Measurements from ENCODE around the gene IQCM.

The IQCM gene

DNA sequence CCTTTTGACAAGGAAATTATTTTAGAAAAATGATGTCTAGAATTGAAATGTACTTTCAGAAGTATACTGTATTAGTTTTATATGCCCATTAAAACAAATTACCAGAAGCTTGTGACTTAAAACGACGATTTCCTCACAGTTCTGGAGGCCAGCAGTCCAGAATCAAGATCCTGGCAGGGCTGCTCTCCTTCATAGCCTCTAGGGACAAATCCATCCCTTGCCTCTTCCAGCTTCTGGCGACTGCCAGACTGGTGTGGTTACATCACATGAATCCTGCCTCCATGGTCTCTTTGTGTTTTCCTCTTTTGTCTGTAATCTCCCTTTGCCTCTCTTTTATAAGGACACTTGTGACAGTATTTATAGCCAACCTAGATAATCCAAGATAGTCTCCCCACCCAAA, 97.1 kb downstream of the IQCM start:
- H3K4me3 ChIP-seq (replicated peaks in 1 of 2; ENCODE audit: low read depth in 2 of 2, low read length in 2 of 2) = no peak overlapping the region
- DNase-seq (ENCODE audit: low read depth in 2 of 2) = no peak
- no peak for TF ChIP-seq CTCF (IDR thresholded peaks at IDR 0.05; ENCODE audit: low read depth, low read length)

GRCh38 chr4:149716728-149717127, 98.9 kb downstream of the IQCM start:
- TF ChIP-seq CTCF (IDR thresholded peaks at IDR 0.05; ENCODE audit: low read depth, low read length) = no peak
- DNase-seq (ENCODE audit: low read depth in 2 of 2) = no peak

DNA sequence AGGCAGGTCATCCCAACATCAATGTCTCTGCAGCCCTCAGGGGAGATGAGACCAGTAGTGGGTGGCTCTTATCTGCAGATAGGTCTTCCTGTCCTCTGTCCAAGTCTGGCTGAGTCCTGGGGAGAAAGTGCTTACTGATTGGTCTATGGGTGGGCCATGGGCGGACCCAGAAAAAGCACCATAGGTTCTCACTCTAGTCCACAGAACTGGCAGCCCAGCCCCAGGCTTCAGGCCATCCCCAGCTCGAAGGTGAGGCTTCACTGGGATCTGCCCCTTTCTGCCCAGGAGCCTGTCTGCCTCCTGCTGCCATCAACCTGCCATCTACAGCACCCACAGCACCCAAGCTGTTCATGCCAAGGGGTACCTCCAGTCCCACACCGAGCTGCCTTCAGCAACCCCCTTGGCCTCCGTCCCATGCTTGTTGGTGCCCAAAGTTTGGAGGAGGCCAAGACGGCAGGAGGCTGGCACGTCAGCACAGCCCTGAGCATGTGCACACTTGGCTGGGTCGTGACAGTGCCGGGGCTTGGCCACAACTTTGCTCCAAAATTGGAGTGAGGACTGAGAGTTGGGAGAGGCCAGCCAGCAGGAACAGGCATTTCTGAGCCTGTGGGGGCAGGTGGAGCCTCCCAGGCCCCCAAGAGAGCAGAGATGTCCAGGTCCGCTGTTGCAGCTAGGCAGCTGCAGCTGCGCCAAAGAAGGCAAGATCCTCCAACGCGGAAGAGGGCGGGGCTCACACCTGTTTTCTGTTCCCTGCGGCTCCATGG, 99.6 kb downstream of the IQCM start:
- no peak overlapping the region for H3K4me3 ChIP-seq (replicated peaks in 1 of 2; ENCODE audit: low read depth in 2 of 2, low read length in 2 of 2)
- no peak for DNase-seq (ENCODE audit: low read depth in 2 of 2)
- TF ChIP-seq CTCF (IDR thresholded peaks at IDR 0.05; ENCODE audit: low read depth, low read length) = no peak

More at GRCh38 chr4:149716728-149717127, 98.9 kb downstream of the IQCM start:
- H3K4me3 ChIP-seq (replicated peaks in 1 of 2; ENCODE audit: low read depth in 2 of 2, low read length in 2 of 2) = no peak overlapping the region

- no peak overlapping the region for H3K4me3 ChIP-seq (replicated peaks in 1 of 2; ENCODE audit: low read depth in 2 of 2, low read length in 2 of 2)
These were observed 102.6 kb downstream of the IQCM start for GRCh38 chr4:149713031-149713430.

GRCh38 chr4:149711593-149712365, 103.9 kb downstream of the IQCM start:
- TF ChIP-seq CTCF (IDR thresholded peaks at IDR 0.05; ENCODE audit: low read depth, low read length) = no peak
- no peak overlapping the region for H3K4me3 ChIP-seq (replicated peaks in 1 of 2; ENCODE audit: low read depth in 2 of 2, low read length in 2 of 2)
- DNase-seq (ENCODE audit: low read depth in 2 of 2) = no peak

More at GRCh38 chr4:149713031-149713430, 102.6 kb downstream of the IQCM start:
- no peak for TF ChIP-seq CTCF (IDR thresholded peaks at IDR 0.05; ENCODE audit: low read depth, low read length)
- no peak for DNase-seq (ENCODE audit: low read depth in 2 of 2)

- TF ChIP-seq CTCF (IDR thresholded peaks at IDR 0.05; ENCODE audit: low read depth, low read length) = no peak
- no peak overlapping the region for H3K4me3 ChIP-seq (replicated peaks in 1 of 2; ENCODE audit: low read depth in 2 of 2, low read length in 2 of 2)
- no peak for DNase-seq (ENCODE audit: low read depth in 2 of 2)
These were observed 106.0 kb downstream of the IQCM start for GRCh38 chr4:149709640-149710039.
